GM13977 (cell line): Measurements from ENCODE around the gene KRT36.

ENCODE experiments used
- DNase-seq: peaks from one replicate; pipeline ENCODE4 v3.0.0; 2012; ENCODE audit warnings: low spot score
- CTCF ChIP-seq: IDR thresholded peaks from 2 replicates; pipeline ENCODE4 v1.5.1; 2012; ENCODE audit warnings: mild to moderate bottlenecking, control low read depth; ENCODE audit not compliant: insufficient read depth; ENCODE audit errors: extremely low read depth, missing control alignments
- in situ Hi-C: fragments of 300-500 bp; cut with MboI; formaldehyde crosslinking; loops from one replicate; pipeline ENCODE4 v1.12.0; 2022; ENCODE audit warnings: low sequenced_read_pairs, low pct_unique_long_range_greater_than_20kb, mixed read lengths, inconsistent platforms; ENCODE audit not compliant: unreplicated experiment

Gene KRT36

GRCh38 chr17:41529491-41529915, 39.8 kb upstream of the KRT36 start:
- DNase-seq: no peak
- TF ChIP-seq CTCF: no peak
- in situ Hi-C loops: no loop called here

- in situ Hi-C loops: no loop called here
- TF ChIP-seq CTCF: no peak
- no peak for DNase-seq
These were observed 39.2 kb upstream of the KRT36 start for GRCh38 chr17:41528959-41529353.

- no peak for DNase-seq
- in situ Hi-C loops: no loop called here
These were observed 37.6 kb upstream of the KRT36 start for GRCh38 chr17:41527063-41528023.

GRCh38 chr17:41524261-41524660, 34.6 kb upstream of the KRT36 start:
- no peak for TF ChIP-seq CTCF
- DNase-seq: no peak
- in situ Hi-C loops: no loop called here

More at GRCh38 chr17:41527063-41528023, 37.6 kb upstream of the KRT36 start:
- no peak for TF ChIP-seq CTCF

GRCh38 chr17:41523787-41524186, 34.1 kb upstream of the KRT36 start:
- no peak for DNase-seq
- no peak for TF ChIP-seq CTCF
- in situ Hi-C loops: no loop called here

- DNase-seq: no peak
- TF ChIP-seq CTCF: no peak
- in situ Hi-C loops: no loop called here
These were observed 33.5 kb upstream of the KRT36 start for GRCh38 chr17:41523225-41523593.
